A549 (cell line): ENCODE data around the gene RPL22. TPM values are rescaled to one million over a fixed set of nuclear protein-coding genes. Genes with fewer than 3 reads are reported as not detected.
A peak's percentile ranks its signal among the peaks of the same experiment; 100 is the strongest.

Source experiments
- ATAC-seq, 2 experiments: fragments of 200-7000 bp in 1 of 2; fragments of >200 bp in 1 of 2; cut with Nextera tagmentation in 1 of 2; cut with Tn5 transposase in 1 of 2; 3 replicates each; pipeline versions ENCODE4 v1.8.0 to v1.9.1; 2018 to 2020; ENCODE audit warnings: mild to moderate bottlenecking in 1 of 2, moderate library complexity in 1 of 2
- CTCF ChIA-PET: fragments of 300-600 bp; sonication (Branson Sonifier 250); formaldehyde crosslinking; extraction: SDS; loops from one replicate; lab custom pipeline; 2021; ENCODE audit warnings: antibody characterized with exemption, inconsistent platforms; lab: Yijun Ruan, JAX
- POLR2A ChIA-PET: fragments of 350-600 bp; formaldehyde crosslinking; extraction: SDS; loops from one replicate; lab custom pipeline; 2021; ENCODE audit warnings: antibody characterized with exemption, inconsistent platforms; lab: Yijun Ruan, JAX
- DNase-seq, 2 experiments: peaks; one replicate each; pipeline versions ENCODE4 v3.0.0 to v3.0.0-alpha.2; 2011 to 2016; ENCODE audit warnings: low read depth in 1 of 2, low spot score in 1 of 2
- FAIRE-seq: peaks from 2 replicates; lab custom pipeline; 2011; peaks lifted over from hg19 to GRCh38; lab: Jason Lieb, UNC
- H3K27ac ChIP-seq, 2 experiments: fragments of >200 bp; sonication (Bioruptor Twin); formaldehyde crosslinking; 3 replicates each; pipeline ENCODE4 v1.5.1; 2016 to 2017
- H3K4me1 ChIP-seq: fragments of >200 bp; sonication (Bioruptor Twin); formaldehyde crosslinking; 3 replicates; pipeline ENCODE4 v1.6.1; 2016
- H3K4me2 ChIP-seq: fragments of >200 bp; sonication (Bioruptor Twin); formaldehyde crosslinking; 3 replicates; pipeline ENCODE4 v1.6.1; 2016
- H3K4me3 ChIP-seq: fragments of >200 bp; sonication (Bioruptor Twin); formaldehyde crosslinking; 3 replicates; pipeline ENCODE4 v1.5.1; 2016
- H3K9me3 ChIP-seq: fragments of >200 bp; sonication (Bioruptor Twin); formaldehyde crosslinking; 3 replicates; pipeline ENCODE4 v1.6.1; 2016
- ATOH8 ChIP-seq: fragments of 250-450 bp; sonication (Bioruptor Pico); IDR thresholded peaks from 2 replicates; pipeline ENCODE4 v1.5.0; 2020; ENCODE audit warnings: low read depth, mild to moderate bottlenecking, moderate library complexity
- CEBPB ChIP-seq, 2 experiments: fragments of >200 bp in 1 of 2; sonication (Bioruptor Twin) in 1 of 2; formaldehyde crosslinking in 1 of 2; IDR thresholded peaks; 2 replicates each; pipeline ENCODE4 v1.6.1; 2012 to 2016
- CTCF ChIP-seq: fragments of >200 bp; sonication (Bioruptor Twin); formaldehyde crosslinking; IDR thresholded peaks from 3 replicates; pipeline ENCODE4 v1.5.1; 2016
- FOXS1 ChIP-seq: fragments of 250-450 bp; sonication (Bioruptor Pico); IDR thresholded peaks from 2 replicates; pipeline ENCODE4 v1.5.0; 2020; ENCODE audit warnings: mild to moderate bottlenecking, moderate library complexity
- HOXB5 ChIP-seq: fragments of 250-450 bp; sonication (Bioruptor Pico); IDR thresholded peaks from 2 replicates; pipeline ENCODE4 v1.5.0; 2020; ENCODE audit warnings: mild to moderate bottlenecking, moderate library complexity
- JUNB ChIP-seq: fragments of >200 bp; sonication (Bioruptor Twin); formaldehyde crosslinking; IDR thresholded peaks from 2 replicates; pipeline ENCODE4 v1.6.1; 2016
- MAFK ChIP-seq: fragments of 450-650 bp; IDR thresholded peaks from 2 replicates; pipeline ENCODE4 v1.6.1; 2014; ENCODE audit not compliant: partially characterized antibody
- MAX ChIP-seq: IDR thresholded peaks from 2 replicates; pipeline ENCODE4 v1.6.1; 2012
- NFE2L2 ChIP-seq: fragments of 150-350 bp; conservative IDR thresholded peaks from 2 replicates; pipeline ENCODE4 v1.6.1; 2014; ENCODE audit warnings: low read length
- POLR2A ChIP-seq: IDR thresholded peaks from 2 replicates; pipeline ENCODE4 v1.6.1; 2012; ENCODE audit warnings: mild to moderate bottlenecking, low read length
- RAD21 ChIP-seq, 2 experiments: fragments of >200 bp in 1 of 2; sonication (Bioruptor Twin) in 1 of 2; formaldehyde crosslinking in 1 of 2; IDR thresholded peaks in 1 of 2; conservative IDR thresholded peaks in 1 of 2; 2 replicates in 1 of 2; 3 replicates in 1 of 2; pipeline ENCODE4 v1.6.1; 2012 to 2018; ENCODE audit warnings: inconsistent platforms in 1 of 2
- RFX5 ChIP-seq: fragments of 450-650 bp; IDR thresholded peaks from 2 replicates; pipeline ENCODE4 v1.7.1; 2014; ENCODE audit warnings: antibody characterized with exemption, mild to moderate bottlenecking, moderate library complexity
- RNF2 ChIP-seq: fragments of 200-600 bp; sonication (generic); IDR thresholded peaks from 2 replicates; pipeline ENCODE4 v1.6.1; 2016; ENCODE audit warnings: low read depth, mild to moderate bottlenecking, antibody characterized with exemption, moderate library complexity, borderline replicate concordance
- SMC3 ChIP-seq: fragments of >200 bp; sonication (Bioruptor Twin); formaldehyde crosslinking; IDR thresholded peaks from 3 replicates; pipeline ENCODE4 v1.6.1; 2018; ENCODE audit warnings: inconsistent platforms
- ZC3H11A ChIP-seq: fragments of 450-650 bp; IDR thresholded peaks from 2 replicates; pipeline ENCODE4 v1.6.1; 2014; ENCODE audit warnings: antibody characterized with exemption, mild to moderate bottlenecking
- WGBS: methylation state at CpG from one replicate; pipeline ENCODE4 v1.1.6; 2017; ENCODE audit errors: missing lambda C conversion rate; 5-methylcytosine and 5-hydroxymethylcytosine counted together
- polyA plus RNA-seq, 4 experiments: library from polyadenylated mRNA; depleted of rRNA in 3 of 4; stranded (reverse); fragments of >200 nt; fragmentation: RNase III in 1 of 4; extraction: RNeasy Plus Mini Kit Qiagen cat#74134 plus additional on column Dnase treatment in 1 of 4; gene quantifications; 2 replicates in 3 of 4; 3 replicates in 1 of 4; pipeline ENCODE4 v1.2.3, GENCODE V29; 2011 to 2017

RPL22 gene
- polyA plus RNA-seq, 2 of the 4 experiments (the other 2 are of a cell fraction) = 373 to 377 TPM

DNA sequence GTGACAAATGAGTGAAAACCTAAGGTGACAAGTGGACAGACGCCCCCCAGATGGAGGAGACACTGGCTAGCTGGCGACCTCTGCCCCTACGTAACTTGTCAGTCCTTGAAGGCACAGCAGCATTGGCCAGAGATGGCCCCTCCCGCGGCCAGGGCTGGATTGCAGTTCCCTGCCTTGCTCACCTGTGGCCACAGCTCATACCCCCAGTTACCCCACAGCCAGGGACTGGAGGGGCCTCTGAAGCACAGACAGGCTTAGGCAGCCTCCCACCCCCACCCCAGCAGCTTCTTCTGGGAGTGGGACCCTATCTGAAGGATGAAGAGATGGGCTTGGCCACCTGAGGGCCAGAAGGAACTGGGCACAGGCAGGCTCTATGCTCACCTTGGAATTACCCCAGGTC, 48.3 kb upstream of the RPL22 start:
- CTCF ChIA-PET = interaction anchor here (0.6 to 9.9 kb wide), 43 partner anchors 10 to 456 kb away, joined by 3 to 250 read pairs (median 7); partner anchors contain the start of genes ACOT7, GPR153, ICMT and RNF207
- FAIRE-seq (no peak), DNase-seq (no peak), ATAC-seq (no peak)
- Histone ChIP-seq H3K4me2 (no peak overlapping the region), H3K27ac (no peak overlapping the region), H3K4me3 (no peak overlapping the region), H3K4me1 (peaks cover 6% of the 10 kb centered on the region; the same call in 2 of the 3 replicates), H3K9me3 (no peaks in the 10 kb centered on the region)
- TF ChIP-seq CTCF = no peak
- no peak for TF ChIP-seq CEBPB (IDR thresholded peaks at IDR 0.05)
- TF ChIP-seq JUNB = no peak
- TF ChIP-seq HOXB5 (CRISPR knock-in tag) = no peak
- TF ChIP-seq POLR2A = no peak
- no peak for TF ChIP-seq RFX5
- TF ChIP-seq MAX = no peak
- no peak for TF ChIP-seq FOXS1 (CRISPR knock-in tag)
- no peak for TF ChIP-seq MAFK
- TF ChIP-seq ATOH8 (CRISPR knock-in tag) = no peak
- TF ChIP-seq NFE2L2 = no peak
- POLR2A ChIA-PET = no interaction called here
- WGBS = 33% methylated on average over 1 of the region's 5 CpGs

GRCh38 chr1:6246497-6247467, 47.4 kb upstream of the RPL22 start:
- TF ChIP-seq ZC3H11A (no peak), NFE2L2 (no peak), POLR2A (no peak), SMC3 (peak; percentile 87), RFX5 (no peak), CTCF (peak; percentile 75), RAD21 (conservative IDR thresholded peaks at IDR 0.05 in 1 of 2, IDR thresholded peaks at IDR 0.05 in 1 of 2) (peak; percentile 88 to 92), RNF2 (no peak)
- 2% methylated on average over 16 of the region's 30 CpGs for whole genome bisulfite sequencing
- POLR2A ChIA-PET = interaction anchor here (1.4 kb wide), 1 partner anchor 147 kb away, joined by 4 read pairs; the partner anchor contains the start of gene ACOT7
- Histone ChIP-seq H3K4me1 (peaks cover 6% of the 10 kb centered on the region; the same call in 2 of the 3 replicates), H3K4me2 (peak overlapping the region; percentile 90), H3K9me3 (no peaks in the 10 kb centered on the region), H3K4me3 (peak overlapping the region; percentile 40; the same call in 2 of the 3 replicates), H3K27ac (no peak overlapping the region)
- ATAC-seq = peak; percentile 36 to 76; a peak in 5 of 6 replicates
- DNase-seq = peak; percentile 76 to 86
- no peak for FAIRE-seq
- CTCF ChIA-PET = interaction anchor here (0.5 to 9.9 kb wide), 74 partner anchors 9 to 1502 kb away, joined by 3 to 250 read pairs (median 5); partner anchors contain the start of genes ACOT7, GPR153, ICMT and RNF207
